ENCODE results near the gene ZNF677.
"Not testable (repeated sequence)": the region's sequence is repeated elsewhere in the genome, so short reads cannot be mapped to it uniquely, and the experiment has no call there.

Gene ZNF677

GRCh38 chr19:53254411-53255341 lies at the start of gene ZNF677:
ZNF677 (minus strand) TSS chr19:53254873; CDS start chr19:53251550, 3,323 bp downstream.
- FAIRE-seq: no peak

DNA sequence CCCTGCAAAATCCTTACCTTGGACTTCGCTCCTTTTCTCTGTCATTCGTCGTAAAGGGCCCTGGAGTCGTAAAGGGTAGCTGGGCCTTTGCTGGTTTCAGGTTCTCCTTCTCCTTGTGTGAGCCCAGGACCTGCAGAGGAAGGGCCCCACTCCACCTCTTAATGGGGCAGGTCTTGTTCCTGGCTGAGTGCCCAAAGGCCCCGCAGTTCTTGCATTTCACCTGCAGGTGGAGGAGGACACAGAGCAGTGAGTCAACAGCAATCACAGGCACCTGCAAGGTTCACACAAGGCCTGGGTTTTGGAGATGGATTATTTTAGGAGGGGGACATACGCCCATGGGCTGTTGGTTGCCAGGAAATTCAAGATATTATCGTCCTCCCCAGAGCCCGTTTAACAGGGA lies 46.7 kb upstream of the ZNF677 start:
- not testable (repeated sequence) for FAIRE-seq

DNA sequence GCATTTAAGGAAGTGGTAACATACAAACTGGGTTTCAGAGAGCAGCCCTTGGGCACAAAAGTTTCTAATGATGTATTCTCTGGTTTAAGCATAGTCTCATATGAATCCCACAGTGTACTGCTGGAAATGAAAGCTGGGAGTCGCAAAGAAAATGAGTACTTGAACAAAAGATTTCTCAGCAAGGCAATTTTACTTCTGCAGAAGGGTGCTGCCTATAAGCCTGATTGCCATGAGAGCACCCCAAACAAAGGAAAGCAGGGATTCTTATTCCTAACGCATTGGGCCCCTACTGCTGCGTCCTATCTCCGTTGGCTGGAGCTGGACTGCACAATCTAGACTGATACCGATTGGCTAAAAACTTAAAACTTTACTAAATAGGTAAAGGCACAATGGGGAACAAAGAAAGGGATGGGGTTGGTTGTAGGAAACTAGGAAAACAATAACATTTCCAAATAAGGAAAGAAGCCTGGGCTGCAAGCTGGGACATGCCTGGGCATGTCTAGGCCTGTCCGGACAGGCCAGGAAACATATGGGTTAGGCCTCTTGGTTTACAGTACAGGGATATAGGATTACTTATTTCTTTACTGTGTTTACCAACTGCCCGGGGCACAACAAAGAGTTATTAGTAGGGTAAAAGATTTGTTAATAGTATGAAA lies 40.2 kb upstream of the ZNF677 start:
- no peak for FAIRE-seq

DNA sequence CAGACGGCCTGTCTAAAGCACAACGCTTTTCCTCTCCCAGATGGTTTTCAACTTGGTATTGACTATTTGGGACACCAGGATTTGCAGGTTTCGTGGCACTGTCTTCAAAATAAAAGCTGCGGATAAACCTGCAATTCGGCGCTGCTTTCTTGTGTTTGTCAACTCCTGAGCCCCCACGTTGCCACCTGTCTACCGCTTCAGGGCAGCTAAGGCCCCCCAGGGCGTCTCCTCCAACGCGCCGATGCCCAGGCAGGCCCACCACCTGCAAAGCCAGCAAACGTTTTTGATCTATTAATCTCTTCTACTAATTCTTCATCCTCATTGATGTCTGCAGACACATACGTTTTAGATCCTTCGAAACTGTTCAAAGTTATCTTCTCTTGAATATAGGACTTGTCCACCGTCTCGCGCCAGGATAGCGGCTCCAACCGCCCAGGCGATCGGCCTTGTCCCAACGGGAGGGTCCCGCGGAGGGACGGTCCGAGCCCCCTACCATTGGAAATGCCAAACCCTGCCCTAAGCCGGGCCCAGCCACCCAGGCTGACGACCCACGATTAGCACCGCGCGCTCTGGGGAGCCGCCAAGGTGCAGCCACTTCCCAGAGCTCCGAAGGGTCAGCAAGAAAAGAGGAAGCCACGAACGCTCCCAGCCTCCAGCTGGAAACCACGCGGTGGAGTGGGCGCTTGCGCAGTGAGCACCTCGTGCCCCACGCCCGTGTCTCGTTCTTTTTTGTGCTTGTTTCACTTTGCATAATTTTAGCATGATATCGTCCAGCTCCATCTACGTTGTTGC lies 36.3 kb upstream of the ZNF677 start:
- no peak for FAIRE-seq

DNA sequence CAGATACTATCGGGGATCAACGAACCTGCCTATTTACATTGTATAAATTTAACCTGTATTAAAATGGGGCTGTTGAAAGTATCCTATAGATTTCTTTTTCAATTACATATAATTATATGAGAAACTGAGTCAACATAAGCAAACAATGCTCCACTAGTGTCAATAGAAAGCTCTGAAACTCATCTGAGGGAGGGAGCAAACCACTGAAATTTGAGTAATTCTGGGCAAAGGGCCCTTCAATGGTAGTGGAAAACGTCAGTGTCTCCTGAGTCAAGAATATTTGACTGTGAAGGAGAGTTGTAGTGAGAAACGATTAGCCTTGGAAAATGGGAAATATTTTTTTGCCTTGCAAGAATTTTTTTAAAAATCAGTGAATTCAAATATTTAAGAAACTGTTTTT lies 30.4 kb upstream of the ZNF677 start:
- FAIRE-seq: no peak

GRCh38 chr19:53281947-53282346 lies 27.3 kb upstream of the ZNF677 start:
- not testable (repeated sequence) for FAIRE-seq

DNA sequence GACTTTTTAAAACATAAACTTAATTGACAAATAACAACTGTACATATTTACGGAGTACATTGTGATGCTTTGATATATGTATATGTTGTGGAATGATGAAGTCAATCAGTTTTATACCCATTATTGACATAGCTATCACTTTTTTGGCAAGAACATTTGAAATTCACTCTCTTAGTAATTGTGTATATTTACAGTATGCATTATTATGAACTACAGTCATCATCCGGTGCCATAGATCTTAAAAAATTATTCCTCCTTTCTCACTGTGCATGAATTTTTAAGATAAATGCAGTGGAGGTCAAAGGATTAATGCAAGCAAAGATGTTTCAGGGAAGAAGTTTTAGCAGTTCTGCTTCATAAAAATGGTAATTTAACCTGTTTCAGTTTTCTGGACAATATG lies 20.8 kb upstream of the ZNF677 start:
- no peak for FAIRE-seq

- no peak for FAIRE-seq
Observed at GRCh38 chr19:53272044-53272443, 17.4 kb upstream of the ZNF677 start.

GRCh38 chr19:53269861-53270260 lies 15.2 kb upstream of the ZNF677 start:
- FAIRE-seq: not testable (repeated sequence)

DNA sequence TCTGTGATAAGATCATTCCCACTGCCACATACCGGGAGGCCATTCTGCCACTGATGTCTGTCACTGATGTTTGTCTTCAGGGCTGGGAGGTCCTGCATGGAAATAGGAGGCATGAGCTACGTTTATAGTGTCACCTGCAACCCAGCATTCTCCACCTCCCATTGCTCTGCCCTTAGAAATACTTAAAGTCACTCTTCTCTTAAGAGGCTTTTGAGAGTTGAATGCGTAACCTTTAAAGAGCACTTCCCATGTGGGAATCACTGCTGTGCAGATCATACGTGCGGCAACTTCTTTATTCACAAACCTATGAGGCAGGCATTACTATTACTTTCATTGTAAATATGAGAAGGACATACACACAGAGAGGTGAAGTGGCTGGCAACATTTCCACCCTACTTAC lies 12.9 kb upstream of the ZNF677 start, which contains the start of gene VN1R4:
Gene VN1R4 (minus strand): TSS at position 101 of the 400 bp plus-strand sequence. CDS start 58 bp downstream, at position 43.
- not testable (repeated sequence) for FAIRE-seq

DNA sequence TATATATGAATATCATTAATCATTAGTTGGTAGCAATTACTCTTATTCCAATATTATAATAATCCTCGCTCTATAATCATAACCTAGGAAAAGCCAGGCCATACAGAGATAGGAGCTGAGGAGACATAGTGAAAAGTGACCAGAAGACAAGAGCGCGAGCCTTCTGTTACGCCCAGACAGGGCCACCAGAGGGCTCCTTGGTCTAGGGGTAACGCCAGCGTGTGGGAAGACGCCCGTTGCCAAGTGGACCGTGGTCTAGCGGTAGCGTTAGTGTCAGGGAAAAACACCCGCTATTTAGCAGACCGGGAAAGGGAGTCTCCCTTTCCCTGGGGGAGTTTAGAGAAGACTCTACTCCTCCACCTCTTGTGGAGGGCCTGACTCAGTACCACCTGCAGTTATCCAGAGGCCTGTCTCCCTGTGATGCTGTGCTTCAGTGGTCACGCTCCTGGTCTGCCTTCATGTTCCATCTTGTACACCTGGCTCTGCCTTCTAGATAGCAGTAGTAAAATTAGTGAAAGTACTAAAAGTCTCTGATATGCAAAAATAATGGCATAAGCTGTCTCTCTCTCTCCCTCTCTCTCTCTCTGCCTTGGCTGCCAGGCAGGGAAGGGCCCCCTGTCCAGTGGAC lies 3.2 kb upstream of the ZNF677 start, which contains the start of gene VN1R2:
Gene VN1R2 (plus strand): TSS at position 578 of the 628 bp plus-strand sequence. CDS start 84 bp downstream, outside the sequence.
- not testable (repeated sequence) for FAIRE-seq

- FAIRE-seq: no peak
Observed at GRCh38 chr19:53246498-53246897, 8.2 kb downstream of the ZNF677 start.

DNA sequence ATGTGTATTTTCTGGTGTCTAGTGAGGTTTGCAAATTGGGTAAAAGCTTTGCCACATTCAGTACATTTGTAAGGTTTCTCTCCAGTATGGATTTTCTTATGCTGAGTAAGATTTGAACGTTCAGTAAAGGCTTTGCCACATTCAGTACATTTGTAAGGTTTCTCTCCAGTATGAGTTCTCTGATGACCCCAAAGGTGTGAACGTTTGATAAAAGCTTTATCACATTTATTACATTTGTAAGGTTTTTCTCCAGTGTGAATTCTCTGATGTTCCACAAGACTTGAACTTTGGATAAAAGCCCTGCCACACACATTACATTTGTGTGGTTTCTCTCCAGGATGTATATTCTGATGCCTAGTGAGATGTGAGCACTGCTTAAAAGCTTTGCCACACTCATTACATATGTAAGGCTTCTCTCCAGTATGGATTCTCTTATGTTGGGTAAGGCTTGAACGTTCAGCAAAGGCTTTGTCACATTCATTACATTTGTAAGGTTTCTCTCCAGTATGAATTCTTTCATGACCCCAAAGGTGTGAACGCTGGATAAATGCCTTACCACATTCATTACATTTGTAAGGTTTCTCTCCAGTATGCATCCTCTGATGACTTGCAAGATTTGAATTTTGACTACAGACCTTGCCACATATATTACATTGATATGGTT lies 17.4 kb downstream of the ZNF677 start:
- no peak for FAIRE-seq

DNA sequence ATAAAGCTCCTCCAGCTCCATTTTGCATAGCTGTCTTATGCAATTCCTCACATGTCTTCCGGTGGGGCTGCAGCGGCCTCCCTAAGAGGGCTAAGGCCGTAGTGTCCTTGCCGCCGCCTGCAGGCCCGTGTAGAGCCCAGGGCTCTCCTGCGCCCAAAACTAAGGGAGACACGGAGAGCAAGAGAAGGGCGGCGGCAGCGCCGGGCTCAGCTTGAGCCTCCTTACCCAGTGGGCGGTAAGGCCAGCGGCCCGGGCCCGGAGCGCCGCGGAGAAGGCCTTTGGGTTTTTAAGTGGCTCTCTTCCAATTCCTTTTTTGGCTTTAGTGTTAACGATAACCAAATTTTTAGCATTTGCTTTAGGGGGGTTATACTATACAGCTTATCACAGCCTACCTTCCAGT lies 30.1 kb downstream of the ZNF677 start:
- no peak for FAIRE-seq

- not testable (repeated sequence) for FAIRE-seq
Observed at GRCh38 chr19:53222716-53223115, 32.0 kb downstream of the ZNF677 start.

GRCh38 chr19:53212703-53213320 lies 41.9 kb downstream of the ZNF677 start:
- FAIRE-seq: no peak

- not testable (repeated sequence) for FAIRE-seq
Observed at GRCh38 chr19:53211554-53211953, 43.1 kb downstream of the ZNF677 start.

GRCh38 chr19:53196777-53197396 lies 57.8 kb downstream of the ZNF677 start:
- no peak for FAIRE-seq

DNA sequence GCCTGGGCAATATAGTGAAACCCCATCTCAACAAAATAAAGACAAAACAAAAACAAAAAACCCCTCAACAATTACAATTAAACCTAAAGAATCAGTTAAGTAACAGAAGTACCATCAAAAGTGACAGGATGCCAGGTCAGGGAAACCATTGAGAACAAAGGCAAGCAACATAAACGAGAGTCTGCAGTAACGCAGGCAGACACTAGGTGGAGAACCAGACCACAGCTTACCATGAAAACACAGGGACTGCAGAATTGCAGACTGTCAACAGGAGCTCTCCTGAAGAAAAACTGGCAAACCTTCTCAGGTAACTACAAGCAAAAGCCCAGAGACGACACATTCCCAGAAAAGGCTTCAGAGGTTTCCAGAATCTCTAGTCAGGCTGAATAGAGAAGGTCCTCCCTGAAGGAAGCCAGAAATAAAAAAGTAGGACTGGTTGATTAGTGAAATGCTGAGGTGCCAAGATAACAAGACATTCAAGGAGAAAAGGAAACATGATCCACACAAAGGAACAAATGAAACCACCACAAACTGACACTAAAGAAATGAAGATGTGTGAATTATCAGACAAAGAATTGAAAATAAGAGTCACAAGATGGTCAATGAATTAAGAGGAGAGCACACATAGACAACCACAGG lies 59.3 kb downstream of the ZNF677 start:
- FAIRE-seq: peak; percentile 89

- FAIRE-seq: no peak
Observed at GRCh38 chr19:53193535-53194222, 61.0 kb downstream of the ZNF677 start.

Measured in A204.1 (cell line).